K562 (cell line): ENCODE measurements around the gene PELI3. TPM values are rescaled to one million over a fixed set of nuclear protein-coding genes. Genes with fewer than 3 reads are reported as not detected.

Experiments
- BHLHE40 ChIP-seq: IDR thresholded peaks from 2 replicates; pipeline ENCODE4 v1.6.1; 2011; ENCODE audit warnings: low read length, improper control_type of control experiment
- C11orf30 ChIP-seq: fragments of 450-650 bp; IDR thresholded peaks from 2 replicates; pipeline ENCODE4 v1.6.1; 2016; ENCODE audit warnings: low read depth, mild to moderate bottlenecking
- ETV5 ChIP-seq: sonication (generic); formaldehyde crosslinking; IDR thresholded peaks from 2 replicates; pipeline ENCODE4 v1.4.0; 2020; ENCODE audit warnings: low read depth, mild to moderate bottlenecking, missing genetic modification reagents
- FOXO4 ChIP-seq: fragments of 450-650 bp; formaldehyde crosslinking; IDR thresholded peaks from 2 replicates; pipeline ENCODE4 v1.4.0; 2020; ENCODE audit warnings: mild to moderate bottlenecking, moderate library complexity
- HIVEP1 ChIP-seq: fragments of 250-450 bp; sonication (Bioruptor Pico); IDR thresholded peaks from 2 replicates; pipeline ENCODE4 v1.4.0; 2020; ENCODE audit warnings: mild to moderate bottlenecking
- MAFK ChIP-seq: IDR thresholded peaks from 2 replicates; pipeline ENCODE4 v1.6.1; 2011; ENCODE audit warnings: low read length, improper control_type of control experiment
- PRDM10 ChIP-seq: fragments of 450-650 bp; IDR thresholded peaks from 2 replicates; pipeline ENCODE4 v1.6.1; 2018; ENCODE audit not compliant: partially characterized antibody
- RBM17 ChIP-seq: fragments of 200-400 bp; formaldehyde crosslinking; IDR thresholded peaks from 2 replicates; pipeline ENCODE4 v1.6.1; 2017; ENCODE audit warnings: low read depth, mild to moderate bottlenecking, low read length, borderline replicate concordance
- SLC30A9 ChIP-seq: fragments of 250-450 bp; sonication (Bioruptor Pico); IDR thresholded peaks from 2 replicates; pipeline ENCODE4 v1.8.0; 2022; ENCODE audit warnings: mild to moderate bottlenecking, moderate library complexity
- SMARCA5 ChIP-seq: fragments of 450-650 bp; IDR thresholded peaks from 2 replicates; pipeline ENCODE4 v1.6.1; 2016
- SNIP1 ChIP-seq: fragments of 450-650 bp; IDR thresholded peaks from 2 replicates; pipeline ENCODE4 v1.7.1; 2017; ENCODE audit warnings: low read depth, mild to moderate bottlenecking
- SP1 ChIP-seq: sonication (generic); formaldehyde crosslinking; IDR thresholded peaks from 2 replicates; pipeline ENCODE4 v1.8.1; 2022; ENCODE audit warnings: mild to moderate bottlenecking, missing genetic modification reagents
- TAF9B ChIP-seq: fragments of 450-650 bp; IDR thresholded peaks from 2 replicates; pipeline ENCODE4 v1.6.1; 2018; ENCODE audit warnings: mild to moderate bottlenecking; ENCODE audit not compliant: partially characterized antibody
- TBL1XR1 ChIP-seq, 2 experiments: IDR thresholded peaks; 2 replicates each; pipeline ENCODE4 v1.6.1; 2012; ENCODE audit warnings: improper control_type of control experiment in 2 of 2, low read length in 2 of 2, mild to moderate bottlenecking in 1 of 2
- TEAD2 ChIP-seq: fragments of 450-650 bp; IDR thresholded peaks from 2 replicates; pipeline ENCODE4 v1.6.1; 2016; ENCODE audit warnings: missing genetic modification characterization, control low read depth, missing compliant biosample characterization
- USF1 ChIP-seq: sonication (generic); formaldehyde crosslinking; IDR thresholded peaks from 2 replicates; pipeline ENCODE4 v1.9.0; 2022; ENCODE audit warnings: mild to moderate bottlenecking, missing genetic modification reagents
- YY1 ChIP-seq, 3 experiments: IDR thresholded peaks; 2 replicates each; pipeline ENCODE4 v1.6.1; 2011; ENCODE audit warnings: low read length in 2 of 3, mild to moderate bottlenecking in 2 of 3, moderate library complexity in 2 of 3, borderline replicate concordance in 1 of 3, control low read depth in 1 of 3, low read depth in 1 of 3; ENCODE audit not compliant: insufficient read depth in 3 of 3, insufficient replicate concordance in 2 of 3, control insufficient read depth in 1 of 3, insufficient read length in 1 of 3; ENCODE audit errors: extremely low read depth in 1 of 3
- ZNF644 ChIP-seq: fragments of 200-800 bp; sonication (Bioruptor generic); IDR thresholded peaks from 2 replicates; pipeline ENCODE4 v1.6.1; 2016; ENCODE audit warnings: low read depth, missing genetic modification characterization, missing compliant biosample characterization
- ZNF780A ChIP-seq: fragments of 250-450 bp; sonication (Bioruptor Pico); IDR thresholded peaks from 2 replicates; pipeline ENCODE4 v1.5.0; 2021; ENCODE audit warnings: mild to moderate bottlenecking
- polyA plus RNA-seq, 8 experiments: library from polyadenylated mRNA; depleted of rRNA in 4 of 8; stranded (reverse) in 5 of 8; unstranded in 3 of 8; fragments of >200 nt; fragmentation: Nextera tagmentation in 2 of 8; fragmentation: Illumina TruSeq in 1 of 8; extraction: Ambion mirVana in 2 of 8; extraction: Trizol in 1 of 8; gene quantifications; 2 replicates each; pipeline versions ENCODE4 v1.2.1 to v1.2.3, GENCODE V29; 2011 to 2014; ENCODE audit warnings: inconsistent platforms in 1 of 8, missing spikeins in 1 of 8
- total RNA-seq, 7 experiments: library from RNA; depleted of rRNA in 6 of 7; stranded (reverse); fragments of >200 nt in 6 of 7; fragmentation: Illumina TruSeq in 2 of 7; extraction: Trizol in 2 of 7; gene quantifications; 2 replicates each; pipeline versions ENCODE4 v1.2.1 to v1.2.3, GENCODE V29; 2011 to 2021; ENCODE audit warnings: low replicate concordance in 1 of 7

Gene PELI3
- total and polyA plus RNA-seq, 9 of the 15 experiments (the other 6 are each of a cell fraction or from before 2014, with no cell fraction given) = 0.17 to 4.2 (median 1.9) TPM

- TF ChIP-seq YY1 (IDR thresholded peaks at IDR 0.05; ENCODE audit: borderline replicate concordance in 1 of 3, control insufficient read depth in 1 of 3, extremely low read depth in 1 of 3, insufficient read depth in 3 of 3, insufficient read length in 1 of 3, insufficient replicate concordance in 2 of 3, low read depth in 1 of 3, low read length in 2 of 3) = peak; percentile 79 to 98 (median 92)
- TF ChIP-seq RBM17 = no peak
- no peak for TF ChIP-seq MAFK
- peak; percentile 73; the same call in 1 of the 2 replicates for TF ChIP-seq TEAD2 (tag)
- no peak for TF ChIP-seq HIVEP1 (CRISPR knock-in tag)
- no peak for TF ChIP-seq ZNF780A (CRISPR knock-in tag)
- TF ChIP-seq ETV5 (CRISPR knock-in tag) = 0 out of 2 replicates have a peak, but pooled peaks have one; percentile 27
- TF ChIP-seq BHLHE40 = peak; percentile 37; the same call in 1 of the 2 replicates
- no peak for TF ChIP-seq SLC30A9 (CRISPR knock-in tag)
- no peak for TF ChIP-seq SNIP1
- peak; percentile 99 for TF ChIP-seq C11orf30
- peak; percentile 52; the same call in 1 of the 2 replicates for TF ChIP-seq USF1 (CRISPR knock-in tag)
- peak; percentile 76 for TF ChIP-seq ZNF644 (tag)
- TF ChIP-seq PRDM10 = peak; percentile 39
- peak; percentile 85 for TF ChIP-seq TAF9B
- peak; percentile 89 for TF ChIP-seq SP1
- no peak for TF ChIP-seq FOXO4 (CRISPR knock-in tag)
- peak; percentile 91 for TF ChIP-seq SMARCA5
- peak in 1 of 2 experiments; percentile 7; a peak in 2 of 4 replicates for TF ChIP-seq TBL1XR1 (IDR thresholded peaks at IDR 0.05; ENCODE audit: low read length in 2 of 2)
Observed at GRCh38 chr11:66438504-66439466, 27.9 kb upstream of the PELI3 start, which contains the start of gene MRPL11 (continued).
